Neural cell (in vitro differentiated cells): ENCODE measurements around the gene RERE. TPM values are rescaled to one million over a fixed set of nuclear protein-coding genes. Genes with fewer than 3 reads are reported as not detected.

Experiments
- H2AFZ ChIP-seq: fragments of 200-600, 300-800 bp; sonication (generic), shearing (Covaris generic); 2 replicates; pipeline ENCODE4 v1.6.0; 2014; ENCODE audit warnings: low read depth, mild to moderate bottlenecking, antibody characterized with exemption, low read length, moderate library complexity
- H3F3A ChIP-seq: fragments of 200-600 bp; shearing (Covaris generic); 2 replicates; pipeline ENCODE4 v1.6.1; 2016; ENCODE audit warnings: mild to moderate bottlenecking, moderate library complexity, mixed read lengths, antibody characterized with exemption, low read length; ENCODE audit not compliant: insufficient read depth, poor library complexity, severe bottlenecking
- H3K27ac ChIP-seq: fragments of 200-600, 300-800 bp; sonication (generic), shearing (Covaris generic); 2 replicates; pipeline ENCODE4 v1.5.1; 2014; ENCODE audit warnings: mild to moderate bottlenecking, low read length, moderate library complexity
- H3K27me3 ChIP-seq: fragments of 300-800, 200-600 bp; sonication (generic), shearing (Covaris generic); 2 replicates; pipeline ENCODE4 v1.6.0; 2014; ENCODE audit warnings: mild to moderate bottlenecking, low read depth, low read length, moderate library complexity; ENCODE audit not compliant: insufficient read depth
- H3K36me3 ChIP-seq: fragments of 300-800, 200-600 bp; sonication (generic), shearing (Covaris generic); 2 replicates; pipeline ENCODE4 v1.5.1; 2014; ENCODE audit warnings: mild to moderate bottlenecking, antibody characterized with exemption, low read length, moderate library complexity; ENCODE audit not compliant: insufficient read depth
- H3K4me2 ChIP-seq: fragments of 300-800, 200-600 bp; sonication (generic), shearing (Covaris generic); 2 replicates; pipeline ENCODE4 v1.6.0; 2014; ENCODE audit warnings: mild to moderate bottlenecking, low read length
- H3K4me3 ChIP-seq: fragments of 300-800, 200-600 bp; sonication (generic), shearing (Covaris generic); 2 replicates; pipeline ENCODE4 v1.5.1; 2014; ENCODE audit warnings: mild to moderate bottlenecking, low read length, moderate library complexity
- H3K79me2 ChIP-seq: fragments of 200-600 bp; shearing (Covaris generic); replicated peaks from 2 replicates; pipeline ENCODE4 v1.6.0; 2014; ENCODE audit warnings: mild to moderate bottlenecking, low read length, moderate library complexity; ENCODE audit not compliant: insufficient read depth
- H3K9ac ChIP-seq: fragments of 300-800, 200-600 bp; sonication (generic), shearing (Covaris generic); 2 replicates; pipeline ENCODE4 v1.6.1; 2016; ENCODE audit warnings: mild to moderate bottlenecking, low read length, mixed read lengths
- H3K9me2 ChIP-seq: fragments of 200-600 bp; shearing (Covaris generic); 2 replicates; pipeline ENCODE4 v1.6.1; 2016; ENCODE audit warnings: mild to moderate bottlenecking, low read length, mixed read lengths; ENCODE audit not compliant: insufficient read depth
- H3K9me3 ChIP-seq: fragments of 200-600, 300-800 bp; sonication (generic), shearing (Covaris generic); 2 replicates; pipeline ENCODE4 v1.6.1; 2016; ENCODE audit warnings: mild to moderate bottlenecking, mixed run types, low read length, moderate library complexity, mixed read lengths
- H4K20me1 ChIP-seq: fragments of 200-600 bp; shearing (Covaris generic); 2 replicates; pipeline ENCODE4 v1.6.1; 2016; ENCODE audit warnings: mild to moderate bottlenecking, mixed run types; ENCODE audit not compliant: insufficient read depth
- CTCF ChIP-seq: fragments of 450-650 bp; IDR thresholded peaks from 2 replicates; pipeline ENCODE4 v1.5.1; 2014; ENCODE audit warnings: antibody characterized with exemption, mild to moderate bottlenecking, moderate library complexity; ENCODE audit not compliant: poor library complexity, severe bottlenecking
- EP300 ChIP-seq: fragments of 450-650 bp; conservative IDR thresholded peaks from 2 replicates; pipeline ENCODE4 v1.6.1; 2014; ENCODE audit warnings: antibody characterized with exemption, mild to moderate bottlenecking, moderate library complexity; ENCODE audit not compliant: poor library complexity, severe bottlenecking
- EZH2 ChIP-seq: fragments of 200-600, 300-800 bp; shearing (Covaris generic), sonication (generic); IDR thresholded peaks from 2 replicates; pipeline ENCODE4 v1.6.1; 2014; ENCODE audit warnings: antibody characterized with exemption, low read length, borderline replicate concordance, mild to moderate bottlenecking; ENCODE audit not compliant: insufficient read depth, poor library complexity, severe bottlenecking
- MXI1 ChIP-seq: fragments of 450-650 bp; conservative IDR thresholded peaks from 2 replicates; pipeline ENCODE4 v1.6.1; 2014; ENCODE audit warnings: antibody characterized with exemption, mild to moderate bottlenecking; ENCODE audit not compliant: poor library complexity, severe bottlenecking
- POLR2AphosphoS5 ChIP-seq: IDR thresholded peaks from 2 replicates; pipeline ENCODE4 v1.6.1; 2012
- RAD21 ChIP-seq: fragments of 450-650 bp; conservative IDR thresholded peaks from 2 replicates; pipeline ENCODE4 v1.6.1; 2014; ENCODE audit warnings: antibody characterized with exemption, mild to moderate bottlenecking, moderate library complexity
- REST ChIP-seq: IDR thresholded peaks from 2 replicates; pipeline ENCODE4 v1.6.1; 2012; ENCODE audit warnings: borderline replicate concordance
- SMC3 ChIP-seq: fragments of 450-650 bp; conservative IDR thresholded peaks from 2 replicates; pipeline ENCODE4 v1.6.1; 2014; ENCODE audit warnings: antibody characterized with exemption, mild to moderate bottlenecking, moderate library complexity; ENCODE audit not compliant: poor library complexity
- TAF1 ChIP-seq: IDR thresholded peaks from 2 replicates; pipeline ENCODE4 v1.6.1; 2012; ENCODE audit warnings: low read depth
- polyA plus RNA-seq: library from polyadenylated mRNA; depleted of rRNA; stranded (reverse); fragments of >200 nt; gene quantifications from 2 replicates; pipeline ENCODE4 v1.2.3, GENCODE V29; 2014

RERE gene
- polyA plus RNA-seq, 1 donor from 2014 or later, result 21.0 TPM

- Histone ChIP-seq H3K9me3 (no peaks in the 10 kb centered on the region), H3K9ac (no peak overlapping the region), H3K4me3 (no peak overlapping the region), H3K36me3 (no peaks in the 10 kb centered on the region), H3K4me2 (no peak overlapping the region), H2AFZ (no peak overlapping the region), H3F3A (no peaks in the 10 kb centered on the region), H3K27ac (no peak overlapping the region), H3K27me3 (no peaks in the 10 kb centered on the region), H3K9me2 (no peaks in the 10 kb centered on the region), H4K20me1 (no peaks in the 10 kb centered on the region), H3K79me2 (peaks cover 60% of the 10 kb centered on the region)
- no peak for TF ChIP-seq MXI1
- TF ChIP-seq POLR2AphosphoS5, result no peak
- TF ChIP-seq REST, result no peak
- TF ChIP-seq EZH2, result no peak
- TF ChIP-seq CTCF, result no peak
- TF ChIP-seq SMC3, result no peak
- TF ChIP-seq RAD21, result no peak
- no peak for TF ChIP-seq TAF1
- no peak for TF ChIP-seq EP300
Measured at GRCh38 chr1:8580566-8580965, 236.9 kb downstream of the RERE start.

GRCh38 chr1:8578936-8579335 lies 238.5 kb downstream of the RERE start:
- H3K79me2 ChIP-seq, result peaks cover 59% of the 10 kb centered on the region

More at GRCh38 chr1:8578936-8579335, 238.5 kb downstream of the RERE start:
- H3K9ac ChIP-seq, result peak overlapping the region; percentile 40
- H3K27me3 ChIP-seq, result no peaks in the 10 kb centered on the region
- peak overlapping the region; percentile 60 for H3K4me2 ChIP-seq
- no peaks in the 10 kb centered on the region for H3K36me3 ChIP-seq
- peak overlapping the region; percentile 77 for H3K27ac ChIP-seq
- no peaks in the 10 kb centered on the region for H3K9me3 ChIP-seq
- no peak for TF ChIP-seq EZH2
- TF ChIP-seq SMC3, result no peak
- no peak for TF ChIP-seq TAF1
- TF ChIP-seq CTCF, result no peak
- TF ChIP-seq POLR2AphosphoS5, result no peak
- no peak for TF ChIP-seq REST
- TF ChIP-seq EP300, result no peak
- no peak for TF ChIP-seq RAD21
- no peak for TF ChIP-seq MXI1
- no peaks in the 10 kb centered on the region for H3F3A ChIP-seq
- H4K20me1 ChIP-seq, result no peaks in the 10 kb centered on the region
- no peak overlapping the region for H2AFZ ChIP-seq
- H3K9me2 ChIP-seq, result no peaks in the 10 kb centered on the region
- H3K4me3 ChIP-seq, result peak overlapping the region; percentile 38
